HG03196 (cell line): Measurements from ENCODE around the gene TTC34.
"Not testable (repeated sequence)": the region's sequence is repeated elsewhere in the genome, so short reads cannot be mapped to it uniquely, and the experiment has no call there.

ENCODE experiments used
- ATAC-seq: cut with Tn5 transposase; IDR thresholded peaks from one replicate; pipeline ENCODE4 v1.9.1; 2021; ENCODE audit not compliant: unreplicated experiment

The TTC34 gene

DNA sequence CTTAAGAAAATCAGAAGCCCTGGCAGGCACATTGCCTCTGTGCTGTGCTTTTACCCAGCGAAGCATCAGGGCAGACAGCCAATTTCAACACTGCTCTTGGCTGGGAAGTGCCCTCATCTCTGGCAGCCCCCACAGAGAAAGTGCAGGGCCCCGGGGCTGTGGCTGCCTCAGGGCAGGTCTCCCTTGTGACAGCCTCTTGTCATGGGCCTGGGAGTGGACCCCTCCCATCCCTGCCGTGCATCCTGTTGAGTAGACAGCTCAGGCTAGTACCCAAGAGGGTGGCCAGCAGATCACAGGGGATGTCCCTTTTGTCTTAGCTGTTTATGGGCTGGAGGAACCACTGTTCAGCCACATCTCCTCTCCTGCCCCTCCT is 23.3 kb downstream of the TTC34 start:
- no peak for ATAC-seq

DNA sequence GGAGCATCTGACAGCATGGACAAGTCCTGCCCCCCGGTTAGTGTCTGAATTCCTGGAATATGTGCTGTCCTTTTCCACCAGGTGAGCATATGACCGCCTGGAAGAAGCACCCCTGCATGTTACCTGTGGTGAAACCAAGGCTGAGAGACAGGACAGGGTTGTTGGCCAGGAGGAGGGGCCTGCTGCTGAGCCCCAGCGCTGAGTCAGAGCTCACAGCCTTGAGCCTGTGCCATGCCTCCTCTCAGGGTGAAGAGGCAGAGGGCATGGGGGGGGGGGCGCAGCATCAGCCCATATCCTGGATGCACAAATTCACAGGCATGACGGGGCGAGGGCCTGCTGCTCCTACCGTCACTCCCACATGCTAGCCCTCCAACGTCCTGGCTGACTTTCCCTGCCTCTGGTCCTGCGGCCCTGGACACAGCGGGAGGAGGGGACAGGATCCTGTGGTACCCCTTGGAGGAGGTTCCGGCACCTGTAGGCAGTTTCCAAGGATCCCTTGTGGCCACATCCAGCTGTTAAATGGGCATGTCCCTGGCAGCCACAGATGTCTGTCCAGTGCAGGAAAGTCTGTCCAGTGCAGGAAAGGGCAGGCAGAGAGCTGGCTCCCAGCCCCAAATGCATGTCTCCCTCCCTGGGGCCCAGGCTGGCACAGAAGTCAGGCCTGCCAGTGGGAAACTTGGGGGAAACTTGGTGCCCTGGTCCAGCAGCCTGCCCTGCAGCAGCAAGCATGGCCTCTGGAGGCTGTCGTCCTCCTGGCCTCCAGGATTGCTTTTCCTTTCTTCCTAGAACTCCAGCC is 23.9 kb downstream of the TTC34 start:
- ATAC-seq: no peak

DNA sequence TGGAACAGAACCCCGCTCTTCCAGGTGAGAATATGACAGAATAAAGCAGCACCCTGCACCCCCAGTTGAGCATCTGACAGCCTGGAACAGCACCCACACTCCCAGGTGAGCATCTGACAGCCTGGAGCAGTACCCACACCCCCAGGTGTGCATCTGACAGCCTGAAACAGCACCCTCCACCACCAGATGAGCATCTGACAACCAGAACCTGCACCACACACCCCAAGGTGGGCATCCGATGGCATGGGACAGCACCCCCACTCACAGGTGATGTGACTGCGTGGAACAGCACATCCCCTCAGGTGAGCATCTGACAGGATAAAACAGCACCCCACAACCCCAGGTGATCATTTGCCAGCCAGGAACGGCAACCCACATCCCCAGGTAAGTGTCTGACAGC is 26.2 kb downstream of the TTC34 start:
- not testable (repeated sequence) for ATAC-seq

DNA sequence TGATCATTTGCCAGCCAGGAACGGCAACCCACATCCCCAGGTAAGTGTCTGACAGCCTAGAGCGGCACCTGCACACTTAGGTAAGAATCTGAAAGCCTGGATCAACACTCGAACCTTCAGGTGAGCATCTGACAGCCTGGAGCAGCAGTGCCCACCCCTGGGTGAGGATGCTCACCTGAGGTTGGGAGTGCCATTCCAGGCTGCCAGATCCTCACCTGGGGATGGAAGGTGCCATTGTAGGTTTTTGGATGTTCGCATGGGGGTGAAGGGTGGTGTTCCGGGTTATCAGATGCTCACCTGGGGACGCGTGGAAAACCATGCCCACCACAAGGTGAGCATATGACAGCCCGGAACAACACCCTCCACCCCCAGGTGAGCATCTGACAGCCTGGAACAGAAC is 33.4 kb downstream of the TTC34 start:
- ATAC-seq: not testable (repeated sequence)

DNA sequence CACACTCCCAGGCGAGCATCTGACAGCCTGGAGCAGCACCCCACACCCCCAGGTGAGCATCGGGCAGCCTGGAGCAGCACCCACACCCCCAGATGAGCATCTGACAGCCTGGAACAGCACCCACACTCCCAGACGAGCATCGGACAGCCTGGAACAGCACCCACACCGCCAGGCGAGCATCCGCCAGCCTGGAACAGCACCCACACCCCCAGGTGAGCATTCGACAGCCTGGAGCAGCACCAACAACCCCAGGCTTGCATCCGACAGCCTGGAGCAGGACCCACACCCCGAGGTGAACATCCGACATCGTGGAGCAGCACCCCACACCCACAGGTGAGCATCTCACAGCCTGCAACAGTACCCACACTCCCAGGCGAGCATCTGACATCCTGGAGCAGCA is 42.1 kb downstream of the TTC34 start:
- ATAC-seq: not testable (repeated sequence)

DNA sequence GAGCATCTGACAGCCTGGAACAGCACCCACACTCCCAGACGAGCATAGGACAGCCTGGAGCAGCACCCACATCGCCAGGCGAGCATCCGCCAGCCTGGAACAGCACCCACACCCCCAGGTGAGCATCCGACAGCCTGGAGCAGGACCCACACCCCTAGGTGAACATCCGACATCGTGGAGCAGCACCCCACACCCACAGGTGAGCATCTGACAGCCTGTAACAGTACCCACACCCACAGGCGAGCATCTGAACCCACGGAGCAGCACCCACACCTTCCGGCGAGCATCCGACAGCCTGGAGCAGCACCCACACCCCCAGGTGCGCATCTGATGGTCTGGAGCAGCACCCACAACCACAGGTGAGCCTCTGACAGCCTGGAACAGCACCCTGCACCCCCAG is 44.0 kb downstream of the TTC34 start:
- ATAC-seq: not testable (repeated sequence)

DNA sequence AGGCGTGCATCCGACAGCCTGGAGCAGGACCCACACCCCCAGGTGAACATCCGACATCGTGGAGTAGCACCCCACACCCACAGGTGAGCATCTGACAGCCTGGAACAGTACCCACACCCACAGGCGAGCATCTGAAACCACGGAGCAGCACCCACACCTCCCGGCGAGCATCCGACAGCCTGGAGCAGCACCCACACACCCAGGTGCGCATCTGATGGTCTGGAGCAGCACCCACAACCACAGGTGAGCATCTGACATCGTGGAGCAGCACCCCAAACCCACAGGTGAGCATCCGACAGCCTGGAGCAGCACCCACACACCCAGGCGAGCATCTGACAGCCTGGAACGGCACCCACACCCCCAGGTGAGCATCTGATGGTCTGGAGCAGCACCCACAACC is 46.1 kb downstream of the TTC34 start:
- ATAC-seq: not testable (repeated sequence)

DNA sequence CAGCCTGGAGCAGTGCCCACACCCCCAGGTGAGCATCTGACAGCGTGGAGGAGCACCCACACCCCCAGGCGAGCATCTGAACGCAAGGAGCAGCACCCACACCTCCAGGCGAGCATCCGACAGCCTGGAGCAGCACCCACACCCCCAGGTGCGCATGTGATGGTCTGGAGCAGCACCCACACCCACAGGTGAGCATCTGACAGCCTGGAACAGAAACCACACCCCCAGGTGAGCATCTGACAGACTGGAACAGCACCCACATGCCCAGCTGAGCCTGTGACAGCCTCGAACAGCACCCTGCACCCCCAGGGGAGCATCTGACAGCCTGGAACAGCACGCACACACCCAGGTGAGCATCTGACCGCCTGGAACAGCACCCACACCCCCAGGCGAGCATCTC is 46.9 kb downstream of the TTC34 start:
- not testable (repeated sequence) for ATAC-seq

DNA sequence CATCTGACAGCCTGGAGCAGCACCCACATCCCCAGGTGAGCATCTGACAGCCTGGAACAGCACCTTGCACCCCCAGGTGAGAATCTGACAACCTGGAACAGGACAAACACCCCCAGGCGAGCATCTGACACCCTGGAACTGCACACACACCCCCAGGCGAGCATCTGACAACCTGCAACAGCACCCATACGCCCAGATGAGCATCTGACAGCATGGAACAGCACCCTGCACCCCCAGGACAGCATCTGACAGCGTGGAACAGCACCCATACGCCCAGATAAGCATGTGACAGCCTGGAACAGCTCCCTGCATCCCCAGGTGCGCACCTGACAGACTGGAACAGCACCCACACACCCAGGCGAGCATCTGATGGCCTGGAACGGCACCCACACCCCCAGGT is 49.0 kb downstream of the TTC34 start:
- ATAC-seq: not testable (repeated sequence)

DNA sequence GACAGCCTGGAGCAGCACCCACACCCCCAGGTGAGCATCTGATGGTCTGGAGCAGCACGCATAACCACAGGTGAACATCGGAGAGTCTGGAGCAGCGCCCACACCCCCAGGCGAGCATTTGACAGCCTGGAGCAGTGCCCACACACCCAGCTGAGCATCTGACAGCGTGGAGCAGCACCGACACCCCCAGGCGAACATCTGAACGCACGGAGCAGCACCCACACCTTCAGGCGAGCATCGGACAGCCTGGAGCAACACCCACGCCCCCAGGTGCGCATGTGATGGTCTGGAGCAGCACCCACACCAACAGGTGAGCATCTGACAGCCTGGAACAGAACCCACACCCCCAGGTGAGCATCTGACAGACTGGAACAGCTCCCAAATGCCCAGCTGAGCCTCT is 49.6 kb downstream of the TTC34 start:
- not testable (repeated sequence) for ATAC-seq

DNA sequence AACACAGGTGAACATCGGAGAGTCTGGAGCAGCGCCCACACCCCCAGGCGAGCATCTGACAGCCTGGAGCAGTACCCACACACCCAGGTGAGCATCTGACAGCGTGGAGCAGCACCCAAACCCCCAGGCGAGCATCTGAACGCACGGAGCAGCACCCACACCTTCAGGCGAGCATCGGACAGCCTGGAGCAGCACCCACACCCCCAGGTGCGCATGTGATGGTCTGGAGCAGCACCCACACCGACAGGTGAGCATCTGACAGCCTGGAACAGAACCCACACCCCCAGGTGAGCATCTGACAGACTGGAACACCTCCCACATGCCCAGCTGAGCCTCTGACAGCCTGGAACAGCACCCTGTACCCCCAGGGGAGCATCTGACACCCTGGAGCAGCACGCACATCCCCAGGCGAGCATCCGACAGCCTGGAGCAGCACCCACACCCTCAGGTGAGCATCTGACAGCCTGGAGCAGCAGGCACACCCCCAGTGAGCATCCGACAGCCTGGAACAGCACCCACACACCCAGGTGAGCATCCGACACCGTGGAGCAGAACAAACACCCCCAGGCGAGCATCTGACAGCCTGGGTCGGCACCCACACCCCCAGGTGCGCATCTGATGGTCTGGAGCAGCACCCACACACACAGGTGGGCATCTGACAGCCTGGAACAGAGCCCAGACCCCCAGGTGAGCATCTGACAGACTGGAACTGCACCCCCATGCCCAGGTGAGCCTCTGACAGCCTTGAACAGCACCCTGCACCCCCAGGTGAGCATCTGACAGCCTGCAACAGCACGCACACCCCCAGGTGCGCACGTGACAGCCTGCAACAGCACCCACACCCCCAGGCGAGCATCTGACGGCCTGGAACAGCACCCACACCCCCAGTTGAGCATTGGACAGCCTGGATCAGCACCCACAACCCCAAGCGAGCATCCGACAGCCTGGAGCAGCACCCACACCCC is 50.4 kb downstream of the TTC34 start:
- ATAC-seq: not testable (repeated sequence)

DNA sequence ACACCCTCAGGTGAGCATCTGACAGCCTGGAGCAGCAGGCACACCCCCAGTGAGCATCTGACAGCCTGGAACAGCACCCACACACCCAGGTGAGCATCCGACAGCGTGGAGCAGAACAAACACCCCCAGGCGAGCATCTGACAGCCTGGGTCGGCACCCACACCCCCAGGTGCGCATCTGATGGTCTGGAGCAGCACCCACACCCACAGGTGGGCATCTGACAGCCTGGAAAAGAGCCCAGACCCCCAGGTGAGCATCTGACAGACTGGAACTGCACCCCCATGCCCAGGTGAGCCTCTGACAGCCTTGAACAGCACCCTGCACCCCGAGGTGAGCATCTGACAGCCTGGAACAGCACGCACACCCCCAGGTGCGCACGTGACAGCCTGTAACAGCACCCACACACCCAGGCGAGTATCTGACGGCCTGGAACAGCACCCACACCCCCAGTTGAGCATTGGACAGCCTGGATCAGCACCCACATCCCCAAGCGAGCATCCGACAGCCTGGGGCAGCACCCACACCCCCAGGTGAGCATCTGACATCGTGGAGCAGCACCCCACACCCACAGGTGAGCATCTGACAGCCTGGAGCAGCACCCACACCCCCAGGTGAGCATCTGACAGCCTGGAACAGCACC is 51.3 kb downstream of the TTC34 start:
- not testable (repeated sequence) for ATAC-seq

DNA sequence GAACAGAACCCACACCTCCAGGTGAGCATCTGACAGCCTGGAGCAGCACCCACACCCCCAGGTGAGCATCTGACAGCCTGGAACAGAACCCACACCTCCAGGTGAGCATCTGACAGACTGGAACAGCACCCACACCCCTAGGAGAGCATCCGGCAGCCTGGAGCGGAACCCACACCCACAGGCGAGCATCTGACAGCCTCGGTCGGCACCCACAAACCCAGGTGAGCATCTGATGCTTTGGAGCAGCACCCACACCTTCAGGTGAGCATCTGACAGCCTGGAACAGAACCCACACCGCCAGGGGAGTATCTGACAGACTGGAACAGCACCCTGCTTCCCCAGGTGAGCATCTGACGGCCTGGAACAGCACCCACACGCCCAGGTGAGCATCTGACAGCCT is 52.9 kb downstream of the TTC34 start:
- ATAC-seq: not testable (repeated sequence)

DNA sequence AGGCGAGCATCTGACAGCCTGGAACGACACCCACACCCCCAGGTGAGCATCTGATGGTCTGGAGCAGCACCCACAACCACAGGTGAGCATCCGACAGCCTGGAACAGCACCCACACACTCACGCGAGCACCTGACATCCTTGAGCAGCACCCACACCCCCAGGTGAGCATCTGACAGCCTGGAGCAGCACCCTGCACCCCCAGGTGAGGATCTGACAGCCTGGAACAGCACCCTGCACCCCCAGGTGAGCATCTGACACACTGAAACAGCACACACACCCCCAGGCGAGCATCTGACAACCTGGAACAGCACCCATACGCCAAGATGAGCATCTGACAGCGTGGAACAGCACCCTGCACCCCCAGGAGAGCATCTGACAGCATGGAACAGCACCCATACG is 106.7 kb downstream of the TTC34 start:
- not testable (repeated sequence) for ATAC-seq

DNA sequence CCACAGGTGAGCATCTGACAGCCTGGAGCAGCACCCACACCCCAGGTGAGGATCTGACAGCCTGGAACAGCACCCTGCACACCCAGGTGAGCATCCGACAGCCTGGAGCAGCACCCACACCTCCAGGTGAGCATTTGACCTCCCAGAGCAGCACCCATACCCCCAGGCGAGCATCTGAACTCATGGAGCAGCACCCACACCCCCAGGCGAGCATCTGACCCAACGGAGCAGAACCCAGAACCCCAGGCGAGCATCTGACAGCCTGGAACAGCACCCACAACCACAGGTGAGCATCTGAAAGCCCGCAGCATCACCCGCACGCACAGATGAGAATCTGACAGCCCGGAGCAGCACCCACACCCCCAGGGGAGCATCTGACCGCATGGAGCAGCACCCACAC is 111.3 kb downstream of the TTC34 start:
- not testable (repeated sequence) for ATAC-seq

DNA sequence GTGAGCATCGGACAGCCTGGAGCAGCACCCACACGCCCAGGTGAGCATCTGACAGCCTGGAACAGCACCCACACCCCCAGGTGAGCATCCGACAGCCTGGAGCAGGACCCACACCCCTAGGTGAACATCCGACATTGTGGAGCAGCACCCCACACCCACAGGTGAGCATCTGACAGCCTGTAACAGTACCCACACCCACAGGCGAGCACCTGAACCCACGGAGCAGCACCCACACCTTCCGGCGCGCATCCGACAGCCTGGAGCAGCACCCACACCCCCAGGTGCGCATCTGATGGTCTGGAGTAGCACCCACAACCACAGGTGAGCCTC is 113.2 kb downstream of the TTC34 start:
- ATAC-seq: not testable (repeated sequence)

DNA sequence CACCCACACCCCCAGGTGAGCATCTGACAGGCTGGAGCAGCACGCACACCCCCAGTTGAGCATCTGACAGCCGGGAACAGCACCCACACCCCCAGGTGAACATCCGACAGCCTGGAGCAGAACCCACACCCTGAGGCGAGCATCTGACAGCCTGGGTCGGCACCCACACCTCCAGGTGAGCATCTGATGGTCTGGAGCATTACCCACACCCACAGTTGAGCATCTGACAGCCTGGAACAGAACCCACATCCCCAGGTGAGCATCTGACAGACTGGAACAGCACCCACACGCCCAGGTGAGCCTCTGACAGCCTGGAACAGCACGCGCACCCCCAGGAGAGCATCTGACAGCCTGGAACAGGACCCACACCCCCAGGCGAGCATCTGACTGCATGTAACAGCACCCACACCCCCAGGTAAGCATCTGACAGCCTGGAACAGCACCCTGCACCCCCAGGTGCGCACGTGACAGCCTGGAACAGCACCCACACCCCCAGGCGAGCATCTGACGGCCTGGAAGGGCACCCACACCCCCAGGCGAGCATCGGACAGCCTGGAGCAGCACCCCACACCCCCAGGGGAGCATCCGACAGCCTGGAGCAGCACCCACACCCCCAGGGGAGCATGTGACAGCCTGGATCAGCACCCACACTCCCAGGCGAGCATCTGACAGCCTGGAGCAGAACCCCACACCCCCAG is 113.7 kb downstream of the TTC34 start:
- not testable (repeated sequence) for ATAC-seq

DNA sequence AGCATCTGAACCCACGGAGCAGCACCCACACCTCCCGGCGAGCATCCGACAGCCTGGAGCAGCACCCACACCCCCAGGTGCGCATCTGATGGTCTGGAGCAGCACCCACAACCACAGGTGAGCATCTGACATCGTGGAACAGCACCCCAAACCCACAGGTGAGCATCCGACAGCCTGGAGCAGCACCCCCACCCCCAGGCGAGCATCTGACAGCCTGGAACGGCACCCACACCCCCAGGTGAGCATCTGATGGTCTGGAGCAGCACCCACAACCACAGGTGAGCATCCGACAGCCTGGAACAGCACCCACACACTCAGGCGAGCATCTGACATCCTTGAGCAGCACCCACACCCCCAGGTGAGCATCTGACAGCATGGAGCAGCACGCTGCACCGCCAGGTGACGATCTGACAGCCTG is 114.3 kb downstream of the TTC34 start:
- not testable (repeated sequence) for ATAC-seq

DNA sequence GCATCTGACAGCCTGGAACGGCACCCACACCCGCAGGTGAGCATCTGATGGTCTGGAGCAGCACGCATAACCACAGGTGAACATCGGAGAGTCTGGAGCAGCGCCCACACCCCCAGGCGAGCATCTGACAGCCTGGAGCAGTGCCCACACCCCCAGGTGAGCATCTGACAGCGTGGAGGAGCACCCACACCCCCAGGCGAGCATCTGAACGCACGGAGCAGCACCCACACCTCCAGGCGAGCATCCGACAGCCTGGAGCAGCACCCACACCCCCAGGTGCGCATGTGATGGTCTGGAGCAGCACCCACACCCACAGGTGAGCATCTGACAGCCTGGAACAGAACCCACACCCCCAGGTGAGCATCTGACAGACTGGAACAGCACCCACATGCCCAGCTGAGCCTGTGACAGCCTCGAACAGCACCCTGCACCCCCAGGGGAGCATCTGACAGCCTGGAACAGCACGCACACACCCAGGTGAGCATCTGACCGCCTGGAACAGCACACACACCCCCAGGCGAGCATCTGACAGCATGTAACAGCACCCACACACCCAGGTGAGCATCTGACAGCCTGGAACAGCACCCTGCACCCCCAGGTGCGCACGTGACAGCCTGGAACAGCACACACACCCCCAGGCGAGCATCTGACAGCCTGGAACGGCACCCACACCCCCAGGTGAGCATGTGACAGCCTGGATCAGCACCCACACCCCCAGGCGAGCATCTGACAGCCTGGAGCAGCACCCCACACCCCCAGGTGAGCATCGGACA is 115.2 kb downstream of the TTC34 start:
- not testable (repeated sequence) for ATAC-seq

DNA sequence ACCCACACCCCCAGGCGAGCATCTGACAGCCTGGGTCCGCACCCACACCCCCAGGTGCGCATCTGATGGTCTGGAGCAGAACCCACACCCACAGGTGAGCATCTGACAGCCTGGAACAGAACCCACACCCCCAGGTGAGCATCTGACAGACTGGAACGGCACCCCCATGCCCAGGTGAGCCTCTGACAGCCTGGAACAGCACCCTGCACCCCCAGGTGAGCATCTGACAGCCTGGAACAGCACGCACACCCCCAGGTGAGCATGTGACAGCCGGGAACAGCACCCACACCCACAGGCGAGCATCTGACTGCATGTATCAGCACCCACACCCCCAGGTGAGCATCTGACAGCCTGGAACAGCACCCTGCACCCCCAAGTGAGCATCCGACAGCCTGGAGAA is 115.8 kb downstream of the TTC34 start:
- ATAC-seq: not testable (repeated sequence)
